GM21619 (cell line): ENCODE results near the gene NTRK3.

Experiments used
- ATAC-seq: cut with Tn5 transposase; IDR thresholded peaks from one replicate; pipeline ENCODE4 v1.9.1; 2021; ENCODE audit not compliant: unreplicated experiment

The NTRK3 gene

GRCh38 chr15:88126695-88127431, 129.7 kb downstream of the NTRK3 start:
- no peak for ATAC-seq

DNA sequence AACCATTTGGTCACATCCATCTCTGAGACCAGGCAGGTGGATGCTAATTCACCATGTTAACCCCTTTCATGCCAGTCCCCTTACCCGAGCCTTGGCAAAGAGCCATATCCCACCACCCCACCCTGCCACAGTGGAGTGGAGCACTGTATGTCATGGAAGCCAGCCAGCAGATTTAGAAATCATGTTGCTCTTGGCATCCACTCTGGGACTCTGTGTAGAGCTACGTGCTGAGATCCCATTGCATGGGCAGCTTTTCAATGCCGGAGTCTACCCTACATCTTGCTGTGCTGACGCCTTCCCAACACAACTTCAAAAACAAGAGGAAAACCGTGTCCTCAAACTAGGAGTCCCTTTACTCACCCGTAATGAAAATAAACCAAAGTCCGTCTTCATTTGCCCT, 131.0 kb downstream of the NTRK3 start:
- ATAC-seq, result no peak

DNA sequence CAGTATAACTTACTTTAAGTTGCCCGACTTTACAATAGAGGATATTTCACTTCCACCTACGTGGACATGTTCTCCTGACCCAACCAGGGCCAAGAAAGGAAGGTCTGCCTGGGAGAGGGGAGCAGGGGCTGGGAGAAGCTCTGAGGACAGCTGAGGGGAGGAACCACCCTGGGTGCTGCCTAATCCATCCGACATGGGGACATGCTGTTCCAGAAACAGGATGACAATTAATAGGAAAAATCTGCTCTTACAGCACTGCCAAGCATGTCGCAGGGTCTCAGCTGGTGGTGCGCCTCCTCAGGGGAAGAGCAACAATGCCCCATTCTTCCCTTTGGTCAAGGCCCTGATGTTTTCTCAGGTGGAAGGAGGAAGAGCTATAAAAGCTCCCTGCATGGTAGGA, 132.3 kb downstream of the NTRK3 start:
- ATAC-seq, result no peak

DNA sequence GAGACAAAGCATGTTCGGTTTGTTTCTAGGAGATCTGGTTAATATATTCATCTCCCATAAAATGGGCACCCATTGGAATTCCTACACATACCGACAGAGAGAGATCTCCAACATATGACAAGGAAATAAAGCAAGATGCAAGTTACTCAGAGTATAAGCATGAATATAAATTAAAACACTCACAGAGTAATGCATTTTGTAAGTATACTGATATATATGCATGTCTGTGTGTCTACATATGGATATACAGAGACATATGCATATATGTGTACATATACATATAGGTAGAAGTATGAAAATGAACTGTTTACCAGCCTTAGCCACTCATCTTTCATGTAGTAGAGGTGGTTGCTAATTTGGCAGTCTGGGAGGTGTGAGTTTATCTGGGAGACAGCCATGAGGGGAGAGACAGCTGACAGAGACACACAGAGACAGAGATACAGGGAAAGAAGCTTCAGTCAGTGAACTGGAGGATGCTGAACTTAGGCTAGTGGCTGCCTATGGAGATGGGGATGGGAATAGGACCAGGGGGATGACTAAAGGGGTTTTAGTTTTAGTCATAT, 134.5 kb downstream of the NTRK3 start:
- ATAC-seq, result no peak

GRCh38 chr15:88120026-88120425, 136.5 kb downstream of the NTRK3 start:
- no peak for ATAC-seq

DNA sequence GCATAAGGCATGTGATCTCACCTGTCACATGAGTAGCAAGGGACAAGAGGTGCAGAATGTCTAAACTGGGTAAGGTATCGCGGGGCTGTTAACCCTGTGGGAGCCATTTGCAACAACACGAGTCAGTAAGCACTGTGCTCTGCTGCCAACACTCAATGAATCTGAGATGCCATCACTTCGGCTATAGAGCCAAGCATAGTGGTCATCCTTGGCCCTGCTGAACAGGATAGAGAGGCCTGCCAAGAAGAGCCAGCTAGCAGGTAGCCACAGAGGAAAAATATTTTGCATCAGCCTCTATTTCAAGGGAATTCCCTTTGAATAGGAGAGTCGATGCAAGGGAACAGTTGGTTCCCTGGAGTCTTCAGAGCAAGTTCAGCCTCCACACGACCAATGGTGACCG, 137.8 kb downstream of the NTRK3 start:
- ATAC-seq, result no peak

DNA sequence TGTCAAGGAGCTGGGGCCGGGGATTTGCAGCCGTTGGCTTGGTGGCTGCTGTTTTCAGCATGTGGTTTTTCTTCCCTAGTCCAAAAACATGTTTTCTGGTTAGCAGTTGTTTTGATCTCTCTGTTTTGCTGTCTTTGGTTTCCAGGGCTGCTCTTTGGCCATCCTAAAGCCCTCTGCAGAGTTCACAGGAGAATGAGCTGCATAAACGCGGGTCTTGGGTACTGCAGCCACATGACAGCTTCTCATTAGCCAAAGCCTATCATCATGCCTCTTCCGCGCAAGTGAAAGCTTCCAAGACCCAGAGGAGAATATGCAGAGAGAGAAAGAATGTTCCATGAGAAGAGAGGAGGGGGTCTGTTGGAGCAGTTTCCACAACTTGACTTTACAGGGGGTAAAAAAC, 138.5 kb downstream of the NTRK3 start:
- no peak for ATAC-seq

- no peak for ATAC-seq
These were observed 140.9 kb downstream of the NTRK3 start for GRCh38 chr15:88115486-88116152.

GRCh38 chr15:88113613-88114308, 142.8 kb downstream of the NTRK3 start:
- ATAC-seq, result no peak

GRCh38 chr15:88108991-88109390, 147.5 kb downstream of the NTRK3 start:
- ATAC-seq, result no peak

DNA sequence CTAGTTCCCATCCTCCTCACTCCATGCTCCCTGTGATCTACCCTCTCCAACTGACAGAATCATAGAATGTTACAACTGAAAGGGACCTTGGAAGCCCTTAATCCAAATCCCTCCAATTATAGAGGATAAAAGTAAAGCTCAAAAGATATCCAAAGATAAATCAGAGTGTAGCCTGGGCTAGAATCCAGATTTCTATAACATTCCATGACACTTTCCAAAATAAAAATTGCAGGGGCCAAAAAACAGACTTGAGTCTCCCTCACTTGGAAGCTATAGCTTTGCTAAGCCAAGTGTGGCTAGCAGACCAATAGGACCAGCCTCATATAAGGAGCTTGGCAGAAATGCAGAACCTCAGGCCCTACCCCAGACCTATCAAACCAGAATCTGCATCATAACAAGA, 148.1 kb downstream of the NTRK3 start:
- no peak for ATAC-seq

GRCh38 chr15:88106074-88106473, 150.5 kb downstream of the NTRK3 start:
- ATAC-seq, result no peak

GRCh38 chr15:88104357-88104756, 152.2 kb downstream of the NTRK3 start:
- ATAC-seq, result no peak

- no peak for ATAC-seq
These were observed 156.4 kb downstream of the NTRK3 start for GRCh38 chr15:88100181-88100580.

DNA sequence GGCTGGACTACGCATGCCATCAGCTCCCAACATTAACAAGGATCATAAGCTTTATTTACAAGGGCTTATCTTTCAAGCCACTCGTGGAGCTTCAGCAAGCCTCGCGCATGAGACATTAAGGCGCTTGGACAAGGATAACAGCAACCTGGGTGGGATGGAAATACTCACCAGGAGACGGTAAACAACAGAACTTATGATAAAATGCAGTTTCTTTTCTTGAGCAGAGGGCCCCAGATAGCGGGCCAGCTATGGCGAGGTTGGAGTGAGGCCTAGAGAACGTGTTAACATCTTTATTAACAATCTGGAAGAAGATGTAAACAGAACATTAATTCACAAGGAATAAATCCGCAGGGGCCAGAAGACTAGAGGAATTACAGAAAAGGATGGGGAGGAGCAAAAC, 158.2 kb downstream of the NTRK3 start:
- no peak for ATAC-seq

GRCh38 chr15:88091444-88092016, 165.0 kb downstream of the NTRK3 start:
- ATAC-seq, result no peak

DNA sequence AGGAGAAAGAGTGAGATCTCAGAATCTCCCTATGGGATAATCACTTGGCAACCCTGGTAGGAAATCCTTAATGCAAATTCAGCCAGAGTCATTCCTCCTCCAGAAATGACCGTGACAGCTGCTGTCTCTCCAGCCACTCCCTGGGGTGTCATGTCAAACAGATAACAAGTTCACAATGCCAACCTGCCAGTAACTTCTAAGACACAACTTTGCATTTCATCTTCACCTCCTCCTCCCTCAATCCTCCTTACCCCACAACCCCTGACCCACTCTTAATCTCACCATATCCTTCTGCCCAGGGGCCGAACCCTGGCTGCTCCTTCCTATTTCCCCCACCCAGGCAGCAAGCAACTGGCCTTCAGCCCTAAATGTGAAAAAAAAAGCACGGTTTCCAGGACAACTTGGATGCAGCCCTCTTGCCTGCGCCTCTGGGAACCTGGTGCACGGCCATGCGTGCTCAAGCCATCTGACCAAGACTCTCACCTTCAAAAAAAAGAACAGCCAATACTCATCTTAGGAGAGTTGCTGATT, 166.0 kb downstream of the NTRK3 start:
- no peak for ATAC-seq

DNA sequence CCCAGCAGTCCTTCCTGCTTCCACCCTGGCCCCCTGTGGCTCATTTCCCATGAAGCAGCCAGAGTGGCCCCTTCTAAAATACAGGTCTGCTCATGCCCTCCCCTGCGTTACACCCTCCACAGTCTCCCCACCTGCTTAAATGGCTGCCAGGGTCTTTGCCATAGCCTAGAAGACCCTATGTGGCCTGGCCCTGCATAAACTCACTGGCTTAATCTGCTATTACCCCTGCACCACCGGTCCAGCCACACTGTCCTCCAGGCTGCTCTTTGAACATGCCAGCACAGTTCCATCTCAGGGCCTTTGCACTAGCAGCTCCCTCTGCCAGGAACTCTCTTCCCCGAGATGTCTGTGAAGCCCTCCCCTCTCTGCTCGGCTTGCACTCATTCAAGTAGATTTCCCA, 166.8 kb downstream of the NTRK3 start:
- no peak for ATAC-seq

GRCh38 chr15:88089024-88089620, 167.4 kb downstream of the NTRK3 start:
- ATAC-seq, result no peak

DNA sequence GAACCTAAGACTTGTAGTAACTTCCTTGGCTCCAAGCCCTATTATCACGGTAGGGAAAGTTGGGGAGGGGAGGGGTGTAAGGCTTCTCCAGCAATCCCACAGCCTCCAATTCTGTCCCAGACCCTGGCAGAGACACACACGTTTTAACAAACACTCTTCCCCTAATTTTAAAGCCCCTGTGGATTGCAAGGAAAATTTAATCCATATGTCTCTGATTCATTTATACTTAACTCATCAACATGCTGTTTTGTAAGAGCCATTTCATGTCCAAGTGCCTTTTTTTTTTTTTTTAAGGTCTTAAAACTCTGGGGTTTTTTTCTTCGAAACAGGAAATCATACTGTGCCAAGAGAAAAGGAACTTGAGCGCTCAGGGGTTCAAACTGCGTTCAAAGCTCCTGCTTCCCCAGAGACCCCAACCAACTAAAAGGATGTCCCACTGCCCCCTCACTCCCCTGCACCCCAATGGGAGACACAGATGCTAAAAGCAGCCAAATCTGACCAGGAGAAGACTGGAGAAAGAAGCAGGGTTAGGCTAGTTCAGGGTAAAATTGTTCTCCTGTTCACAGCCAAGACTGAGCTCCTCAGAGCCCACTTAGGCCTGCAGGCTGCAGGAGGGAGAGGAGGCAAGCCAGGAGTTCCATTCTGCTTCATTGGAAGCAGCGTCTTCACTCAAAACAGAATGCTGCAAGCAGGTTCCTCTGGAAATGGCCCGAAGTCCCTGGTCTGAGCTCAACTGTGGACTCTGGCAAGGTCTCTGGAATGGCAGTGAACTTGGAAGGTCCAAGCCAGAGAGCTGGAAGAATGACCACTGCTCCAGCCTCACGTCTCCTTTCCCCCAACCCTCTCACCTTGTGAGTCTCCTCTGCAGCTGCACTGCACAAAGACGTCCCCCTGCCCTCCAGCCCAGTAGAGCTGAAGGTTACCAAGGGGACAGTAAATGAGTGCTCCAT, 172.5 kb downstream of the NTRK3 start:
- no peak for ATAC-seq
